ENCODE measurements around the gene EFTUD2.

GRCh38 chr17:44842748-44843147 is 56.5 kb downstream of the EFTUD2 start:
- TF ChIP-seq POLR2A (IDR thresholded peaks at IDR 0.05; ENCODE audit: low read depth, low read length) (no peak), POLR2AphosphoS5 (IDR thresholded peaks at IDR 0.05; ENCODE audit: low read depth, low read length) (no peak), TAF1 (IDR thresholded peaks at IDR 0.05; ENCODE audit: borderline replicate concordance, low read depth, low read length) (no peak)
